GM23338 (cell line): ENCODE data around the gene IL11. TPM values are rescaled to one million over a fixed set of nuclear protein-coding genes. Genes with fewer than 3 reads are reported as not detected.

Experiments used
- ATAC-seq: fragments of 200-7000 bp; cut with Tn5 transposase; 3 replicates; pipeline ENCODE4 v1.9.1; 2020
- DNase-seq: peaks from one replicate; pipeline ENCODE4 v3.0.0-alpha.2; 2015; ENCODE audit warnings: low spot score
- H2AFZ ChIP-seq: fragments of 200-600 bp; sonication (generic); 2 replicates; pipeline ENCODE4 v1.8.0; 2016; ENCODE audit warnings: antibody characterized with exemption, mild to moderate bottlenecking, moderate library complexity
- H3F3A ChIP-seq: fragments of 200-600 bp; sonication (generic); replicated peaks from 2 replicates; pipeline ENCODE4 v1.8.0; 2017; ENCODE audit warnings: antibody characterized with exemption, mixed run types, low read depth
- H3K27ac ChIP-seq: fragments of 200-600 bp; sonication (generic); 2 replicates; pipeline ENCODE4 v1.6.1; 2016; ENCODE audit warnings: low read depth
- H3K27me3 ChIP-seq: fragments of 200-600 bp; sonication (generic); 2 replicates; pipeline ENCODE4 v1.8.0; 2016; ENCODE audit warnings: mild to moderate bottlenecking, mixed run types, moderate library complexity; ENCODE audit not compliant: insufficient read depth
- H3K36me3 ChIP-seq: fragments of 200-600 bp; sonication (generic); 2 replicates; pipeline ENCODE4 v1.8.0; 2016; ENCODE audit warnings: mild to moderate bottlenecking; ENCODE audit not compliant: insufficient read depth
- H3K4me1 ChIP-seq: fragments of 200-600 bp; sonication (generic); 2 replicates; pipeline ENCODE4 v1.8.0; 2016; ENCODE audit warnings: mild to moderate bottlenecking, moderate library complexity; ENCODE audit not compliant: insufficient read depth
- H3K4me2 ChIP-seq: fragments of 200-600 bp; sonication (generic); 2 replicates; pipeline ENCODE4 v1.7.1; 2017; ENCODE audit warnings: mixed run types
- H3K4me3 ChIP-seq: fragments of 200-600 bp; sonication (generic); 2 replicates; pipeline ENCODE4 v1.6.1; 2016; ENCODE audit warnings: mixed run types
- H3K79me2 ChIP-seq: fragments of 200-600 bp; sonication (generic); replicated peaks from 2 replicates; pipeline ENCODE4 v1.8.0; 2017; ENCODE audit warnings: mild to moderate bottlenecking; ENCODE audit not compliant: insufficient read depth
- H3K9me2 ChIP-seq: fragments of 200-600 bp; sonication (generic); 2 replicates; pipeline ENCODE4 v1.8.0; 2017; ENCODE audit not compliant: insufficient read depth
- H4K20me1 ChIP-seq: fragments of 200-600 bp; sonication (generic); replicated peaks from 2 replicates; pipeline ENCODE4 v1.8.0; 2017; ENCODE audit warnings: mild to moderate bottlenecking; ENCODE audit not compliant: insufficient read depth
- H3K27ac Mint-ChIP-seq: 2 replicates; pipeline ENCODE4 v1.8.0; 2020; ENCODE audit warnings: inconsistent platforms, mild to moderate bottlenecking, moderate library complexity, mixed read lengths
- H3K27me3 Mint-ChIP-seq: 3 replicates; pipeline ENCODE4 v1.8.0; 2022; ENCODE audit warnings: low read depth, mild to moderate bottlenecking, moderate library complexity, mixed read lengths, inconsistent platforms; ENCODE audit not compliant: insufficient read depth, poor library complexity
- H3K36me3 Mint-ChIP-seq: 3 replicates; pipeline ENCODE4 v1.8.0; 2021; ENCODE audit warnings: low read depth, mild to moderate bottlenecking, inconsistent platforms, moderate library complexity, mixed read lengths
- H3K4me1 Mint-ChIP-seq: 3 replicates; pipeline ENCODE4 v1.8.0; 2020; ENCODE audit warnings: mild to moderate bottlenecking, inconsistent platforms, mixed read lengths
- H3K4me3 Mint-ChIP-seq: 3 replicates; pipeline ENCODE4 v1.8.0; 2021; ENCODE audit warnings: moderate library complexity, mild to moderate bottlenecking, inconsistent platforms, mixed read lengths
- H3K9me3 Mint-ChIP-seq: 3 replicates; pipeline ENCODE4 v1.8.0; 2020; ENCODE audit warnings: moderate library complexity, mild to moderate bottlenecking, inconsistent platforms, mixed read lengths
- CREB1 ChIP-seq: fragments of 250-450 bp; sonication (Bioruptor Pico); IDR thresholded peaks from 2 replicates; pipeline ENCODE4 v1.5.0; 2020; ENCODE audit warnings: low read depth, mild to moderate bottlenecking, moderate library complexity
- NANOG ChIP-seq: IDR thresholded peaks from 2 replicates; pipeline ENCODE4 v1.6.1; 2016; ENCODE audit warnings: antibody characterized with exemption, borderline replicate concordance
- POLR2AphosphoS5 ChIP-seq: IDR thresholded peaks from 2 replicates; pipeline ENCODE4 v1.6.1; 2016; ENCODE audit warnings: antibody characterized with exemption, low read depth
- STAT1 ChIP-seq: IDR thresholded peaks from one replicate; pipeline ENCODE4 v1.6.1; 2016; ENCODE audit warnings: antibody characterized with exemption; ENCODE audit not compliant: unreplicated experiment
- ZNF114 ChIP-seq: fragments of 250-450 bp; sonication (Bioruptor Pico); IDR thresholded peaks from 2 replicates; pipeline ENCODE4 v1.5.0; 2020; ENCODE audit warnings: mild to moderate bottlenecking, moderate library complexity
- polyA plus RNA-seq: library from polyadenylated mRNA; unstranded; fragments of >200 nt; fragmentation: Nextera tagmentation; extraction: Ambion mirVana; gene quantifications from 2 replicates; pipeline ENCODE4 v1.2.1, GENCODE V29; 2016
- total RNA-seq: library from RNA; depleted of rRNA; stranded (reverse); fragments of >200 nt; shearing (Covaris generic); gene quantifications from 2 replicates; pipeline ENCODE4 v1.2.3, GENCODE V29; 2014
- TF ChIP-seq, protein P1 (sequence below): IDR thresholded peaks from 2 replicates; pipeline ENCODE4 v1.6.1; 2016; ENCODE audit warnings: antibody characterized with exemption
- TF ChIP-seq, protein P2 (sequence below): IDR thresholded peaks from one replicate; pipeline ENCODE4 v1.6.1; 2018; ENCODE audit warnings: antibody characterized with exemption; ENCODE audit not compliant: unreplicated experiment
- TF ChIP-seq, protein P3 (sequence below), 2 experiments: fragments of 200-600 bp in 1 of 2; sonication (generic) in 1 of 2; conservative IDR thresholded peaks; 2 replicates each; pipeline versions ENCODE4 v1.5.1 to v1.6.1; 2016 to 2017; ENCODE audit warnings: antibody characterized with exemption in 2 of 2, low read depth in 2 of 2, mild to moderate bottlenecking in 2 of 2, moderate library complexity in 1 of 2

Gene IL11
- total and polyA plus RNA-seq, 2 experiments from 2014 or later = 0.58 to 2.2 TPM

DNA sequence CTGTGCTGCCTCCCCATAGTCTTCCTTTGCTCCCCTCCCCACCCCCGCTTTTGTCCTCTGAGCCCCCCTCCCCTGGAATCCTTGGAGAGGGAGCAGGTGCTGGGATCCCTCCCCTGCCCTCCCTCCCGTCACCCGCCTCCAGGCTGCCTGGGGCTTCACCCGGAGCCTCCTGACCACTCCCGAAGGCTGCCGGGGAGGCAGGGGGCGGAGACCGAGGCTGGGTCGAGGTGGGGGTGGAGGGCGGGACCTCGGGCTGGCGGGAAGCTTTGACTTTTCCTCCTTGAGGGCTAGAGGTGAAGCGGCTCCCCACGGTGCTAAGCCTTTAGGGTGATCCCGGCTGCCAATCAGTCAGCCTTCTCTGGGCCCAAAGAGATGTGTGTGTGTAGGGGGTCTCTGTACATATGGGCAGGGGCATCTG lies 29.1 kb downstream of the IL11 start:
- Histone ChIP-seq H3K4me1 (peaks cover 12% of the 10 kb centered on the region; the same call in 1 of the 2 replicates), H3F3A (no peaks in the 10 kb centered on the region; the same call in 1 of the 2 replicates), H3K36me3 (no peaks in the 10 kb centered on the region; the same call in 1 of the 2 replicates), H3K9me2 (no peaks in the 10 kb centered on the region), H3K27ac (no peak overlapping the region), H2AFZ (no peak overlapping the region), H4K20me1 (0 out of 2 replicates have a peak, but pooled peaks cover 3% of the 10 kb centered on the region), H3K27me3 (no peaks in the 10 kb centered on the region), H3K79me2 (no peaks in the 10 kb centered on the region), H3K4me3 (peak overlapping the region; percentile 84), H3K4me2 (peak overlapping the region; percentile 96)
- Mint-ChIP-seq H3K36me3 (peaks cover 35% of the 10 kb centered on the region), H3K27ac (peak overlapping the region; percentile 56), H3K27me3 (peaks cover 21% of the 10 kb centered on the region), H3K4me3 (peak overlapping the region; percentile 90), H3K4me1 (peaks cover 22% of the 10 kb centered on the region), H3K9me3 (peaks cover under 1% of the 10 kb centered on the region; the same call in 1 of the 3 replicates)
- TF ChIP-seq POLR2AphosphoS5 = peak; percentile 41; the same call in 1 of the 2 replicates
- no peak for TF ChIP-seq ZNF114 (CRISPR knock-in tag)
- TF ChIP-seq, protein P1, sequence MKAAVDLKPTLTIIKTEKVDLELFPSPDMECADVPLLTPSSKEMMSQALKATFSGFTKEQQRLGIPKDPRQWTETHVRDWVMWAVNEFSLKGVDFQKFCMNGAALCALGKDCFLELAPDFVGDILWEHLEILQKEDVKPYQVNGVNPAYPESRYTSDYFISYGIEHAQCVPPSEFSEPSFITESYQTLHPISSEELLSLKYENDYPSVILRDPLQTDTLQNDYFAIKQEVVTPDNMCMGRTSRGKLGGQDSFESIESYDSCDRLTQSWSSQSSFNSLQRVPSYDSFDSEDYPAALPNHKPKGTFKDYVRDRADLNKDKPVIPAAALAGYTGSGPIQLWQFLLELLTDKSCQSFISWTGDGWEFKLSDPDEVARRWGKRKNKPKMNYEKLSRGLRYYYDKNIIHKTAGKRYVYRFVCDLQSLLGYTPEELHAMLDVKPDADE = no peak
- TF ChIP-seq NANOG = no peak
- no peak for TF ChIP-seq CREB1 (CRISPR knock-in tag)
- TF ChIP-seq, protein P2, sequence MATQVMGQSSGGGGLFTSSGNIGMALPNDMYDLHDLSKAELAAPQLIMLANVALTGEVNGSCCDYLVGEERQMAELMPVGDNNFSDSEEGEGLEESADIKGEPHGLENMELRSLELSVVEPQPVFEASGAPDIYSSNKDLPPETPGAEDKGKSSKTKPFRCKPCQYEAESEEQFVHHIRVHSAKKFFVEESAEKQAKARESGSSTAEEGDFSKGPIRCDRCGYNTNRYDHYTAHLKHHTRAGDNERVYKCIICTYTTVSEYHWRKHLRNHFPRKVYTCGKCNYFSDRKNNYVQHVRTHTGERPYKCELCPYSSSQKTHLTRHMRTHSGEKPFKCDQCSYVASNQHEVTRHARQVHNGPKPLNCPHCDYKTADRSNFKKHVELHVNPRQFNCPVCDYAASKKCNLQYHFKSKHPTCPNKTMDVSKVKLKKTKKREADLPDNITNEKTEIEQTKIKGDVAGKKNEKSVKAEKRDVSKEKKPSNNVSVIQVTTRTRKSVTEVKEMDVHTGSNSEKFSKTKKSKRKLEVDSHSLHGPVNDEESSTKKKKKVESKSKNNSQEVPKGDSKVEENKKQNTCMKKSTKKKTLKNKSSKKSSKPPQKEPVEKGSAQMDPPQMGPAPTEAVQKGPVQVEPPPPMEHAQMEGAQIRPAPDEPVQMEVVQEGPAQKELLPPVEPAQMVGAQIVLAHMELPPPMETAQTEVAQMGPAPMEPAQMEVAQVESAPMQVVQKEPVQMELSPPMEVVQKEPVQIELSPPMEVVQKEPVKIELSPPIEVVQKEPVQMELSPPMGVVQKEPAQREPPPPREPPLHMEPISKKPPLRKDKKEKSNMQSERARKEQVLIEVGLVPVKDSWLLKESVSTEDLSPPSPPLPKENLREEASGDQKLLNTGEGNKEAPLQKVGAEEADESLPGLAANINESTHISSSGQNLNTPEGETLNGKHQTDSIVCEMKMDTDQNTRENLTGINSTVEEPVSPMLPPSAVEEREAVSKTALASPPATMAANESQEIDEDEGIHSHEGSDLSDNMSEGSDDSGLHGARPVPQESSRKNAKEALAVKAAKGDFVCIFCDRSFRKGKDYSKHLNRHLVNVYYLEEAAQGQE = no peak
- ATAC-seq = peak; percentile 21
- DNase-seq = peak; percentile 92

DNA sequence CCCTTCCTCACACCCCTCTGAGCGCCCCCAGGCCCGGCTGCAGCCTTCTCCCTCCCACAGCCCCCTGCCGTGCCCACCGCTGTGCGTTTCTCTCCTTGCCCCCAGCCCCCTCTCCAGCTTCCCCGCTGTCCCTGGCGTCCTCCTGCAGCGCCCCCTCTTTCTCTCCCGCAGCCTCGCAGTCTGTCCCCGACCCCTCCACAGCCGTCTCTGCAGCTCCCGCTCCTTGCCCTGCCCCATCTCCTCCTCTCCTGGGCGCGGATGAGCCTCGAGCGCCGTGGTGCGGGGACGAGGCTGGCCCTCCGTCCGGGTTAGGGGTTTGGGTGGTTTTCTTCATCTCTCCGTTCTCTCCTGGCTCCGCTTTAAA lies 29.5 kb downstream of the IL11 start:
- TF ChIP-seq STAT1 = no peak
- TF ChIP-seq, protein P3, sequence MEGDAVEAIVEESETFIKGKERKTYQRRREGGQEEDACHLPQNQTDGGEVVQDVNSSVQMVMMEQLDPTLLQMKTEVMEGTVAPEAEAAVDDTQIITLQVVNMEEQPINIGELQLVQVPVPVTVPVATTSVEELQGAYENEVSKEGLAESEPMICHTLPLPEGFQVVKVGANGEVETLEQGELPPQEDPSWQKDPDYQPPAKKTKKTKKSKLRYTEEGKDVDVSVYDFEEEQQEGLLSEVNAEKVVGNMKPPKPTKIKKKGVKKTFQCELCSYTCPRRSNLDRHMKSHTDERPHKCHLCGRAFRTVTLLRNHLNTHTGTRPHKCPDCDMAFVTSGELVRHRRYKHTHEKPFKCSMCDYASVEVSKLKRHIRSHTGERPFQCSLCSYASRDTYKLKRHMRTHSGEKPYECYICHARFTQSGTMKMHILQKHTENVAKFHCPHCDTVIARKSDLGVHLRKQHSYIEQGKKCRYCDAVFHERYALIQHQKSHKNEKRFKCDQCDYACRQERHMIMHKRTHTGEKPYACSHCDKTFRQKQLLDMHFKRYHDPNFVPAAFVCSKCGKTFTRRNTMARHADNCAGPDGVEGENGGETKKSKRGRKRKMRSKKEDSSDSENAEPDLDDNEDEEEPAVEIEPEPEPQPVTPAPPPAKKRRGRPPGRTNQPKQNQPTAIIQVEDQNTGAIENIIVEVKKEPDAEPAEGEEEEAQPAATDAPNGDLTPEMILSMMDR (conservative IDR thresholded peaks at IDR 0.05; ENCODE audit: low read depth in 2 of 2) = peak; percentile 29 to 41

More for the DNA sequence above, 29.5 kb downstream of the IL11 start:
- peak overlapping the region; percentile 96 for H3K4me2 ChIP-seq
- Mint-ChIP-seq H3K27ac (peak overlapping the region; percentile 56), H3K27me3 (peaks cover 20% of the 10 kb centered on the region), H3K9me3 (peaks cover 2% of the 10 kb centered on the region; the same call in 1 of the 3 replicates), H3K4me1 (peaks cover 22% of the 10 kb centered on the region), H3K36me3 (peaks cover 35% of the 10 kb centered on the region), H3K4me3 (peak overlapping the region; percentile 90)
- peak; percentile 62 for DNase-seq
- H4K20me1 ChIP-seq = 0 out of 2 replicates have a peak, but pooled peaks cover 3% of the 10 kb centered on the region
- ATAC-seq = peak; percentile 6
- no peak overlapping the region for H3K27ac ChIP-seq
- no peaks in the 10 kb centered on the region for H3K27me3 ChIP-seq
- H2AFZ ChIP-seq = no peak overlapping the region
- H3K4me1 ChIP-seq = peaks cover 12% of the 10 kb centered on the region; the same call in 1 of the 2 replicates
- no peaks in the 10 kb centered on the region for H3K9me2 ChIP-seq
- no peaks in the 10 kb centered on the region for H3K79me2 ChIP-seq
- peak overlapping the region; percentile 84 for H3K4me3 ChIP-seq
- no peaks in the 10 kb centered on the region; the same call in 1 of the 2 replicates for H3K36me3 ChIP-seq
- no peaks in the 10 kb centered on the region; the same call in 1 of the 2 replicates for H3F3A ChIP-seq
